GM23248 (cell line): Measurements from ENCODE around the gene C14orf132.

Source experiments
- EZH2 ChIP-seq: fragments of 200-600 bp; sonication (generic); IDR thresholded peaks from 2 replicates; pipeline ENCODE4 v1.6.1; 2018; ENCODE audit warnings: antibody characterized with exemption, mild to moderate bottlenecking; ENCODE audit not compliant: insufficient read depth, poor library complexity, severe bottlenecking
- EZH2phosphoT487 ChIP-seq: fragments of 200-600 bp; sonication (generic); IDR thresholded peaks from 2 replicates; pipeline ENCODE4 v1.6.1; 2018; ENCODE audit warnings: antibody characterized with exemption, moderate library complexity, mild to moderate bottlenecking, low read depth; ENCODE audit not compliant: insufficient read depth

DNA sequence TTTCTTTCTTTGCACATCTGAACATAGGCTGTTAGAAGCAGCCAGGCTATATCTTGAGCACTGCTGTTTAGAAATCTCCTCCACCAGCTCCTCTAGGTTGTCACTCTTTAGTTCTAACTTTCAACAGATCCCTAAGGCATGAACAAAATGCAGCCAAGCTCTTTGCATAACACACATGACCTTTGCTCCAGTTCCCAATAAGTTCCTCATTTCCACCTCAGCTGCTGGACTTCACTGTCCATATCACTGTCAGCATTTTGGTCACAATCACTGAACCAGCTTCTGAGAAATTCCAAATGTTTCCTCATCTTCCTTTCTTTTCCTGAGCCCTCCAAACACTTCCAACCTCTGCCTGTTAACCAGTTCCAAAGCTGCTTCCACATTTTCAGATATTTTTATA lies 27.6 kb upstream of the C14orf132 start:
- no peak for TF ChIP-seq EZH2phosphoT487
- TF ChIP-seq EZH2, result no peak
